Subcutaneous adipose tissue (tissue), 4 donors: ENCODE measurements around the gene HTRA1. TPM values are rescaled to one million over a fixed set of nuclear protein-coding genes. Genes with fewer than 3 reads are reported as not detected.

Source experiments
- CTCF ChIP-seq: fragments of 450-650 bp; IDR thresholded peaks from one replicate; pipeline ENCODE4 v1.5.1; 2016; ENCODE audit warnings: low read depth, mild to moderate bottlenecking, control low read depth, antibody characterized with exemption, moderate library complexity
- total RNA-seq, 4 donors: library from RNA; depleted of rRNA; stranded (reverse); fragments of >200 nt; gene quantifications; one replicate each; pipeline ENCODE4 v1.1.0, GENCODE V29; 2016

HTRA1 gene
- total RNA-seq, 4 donors from 2014 or later = 135 to 402 (median 304) TPM

GRCh38 chr10:122481296-122482056 is 20.1 kb downstream of the HTRA1 start:
- TF ChIP-seq CTCF = no peak

DNA sequence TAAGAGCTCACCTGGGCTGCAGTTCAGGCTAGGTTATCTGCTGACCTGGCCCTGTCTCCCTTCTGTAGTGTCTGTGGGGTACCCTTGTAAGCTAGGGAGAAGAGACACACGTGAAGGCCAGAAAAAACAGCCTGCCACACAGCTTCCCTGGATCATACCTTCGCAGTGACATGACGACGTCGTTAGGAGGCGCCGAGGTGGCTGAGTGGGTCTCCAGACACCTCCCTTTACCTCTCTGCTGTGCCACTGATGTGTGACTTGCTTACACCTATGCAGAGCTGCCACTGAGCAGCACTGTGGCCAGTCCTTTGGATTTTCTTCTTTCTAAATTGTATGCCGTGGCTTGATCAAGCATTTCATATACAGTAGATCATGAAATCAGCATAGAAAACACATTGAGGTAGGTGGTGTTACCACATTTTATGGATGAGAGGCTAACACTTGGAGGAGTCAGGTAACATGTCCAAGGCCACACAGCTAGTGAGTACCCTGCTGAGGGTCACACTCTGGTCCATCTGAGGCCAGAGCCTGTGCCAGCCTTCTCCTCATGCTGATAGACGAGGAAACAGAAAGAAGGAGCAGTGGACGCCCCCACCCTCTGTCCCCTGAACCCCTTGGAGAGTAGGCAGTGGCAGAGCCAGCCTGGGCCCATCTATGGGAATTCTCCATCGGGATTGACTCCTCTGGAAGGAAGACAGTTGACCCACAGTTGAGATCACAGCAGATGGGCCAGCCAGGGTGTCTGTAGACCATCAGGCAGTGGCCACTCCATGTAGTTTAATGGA is 23.1 kb downstream of the HTRA1 start:
- no peak for TF ChIP-seq CTCF

- no peak for TF ChIP-seq CTCF
Measured at GRCh38 chr10:122485670-122486069, 24.3 kb downstream of the HTRA1 start.

GRCh38 chr10:122486406-122487080 is 25.2 kb downstream of the HTRA1 start:
- no peak for TF ChIP-seq CTCF

DNA sequence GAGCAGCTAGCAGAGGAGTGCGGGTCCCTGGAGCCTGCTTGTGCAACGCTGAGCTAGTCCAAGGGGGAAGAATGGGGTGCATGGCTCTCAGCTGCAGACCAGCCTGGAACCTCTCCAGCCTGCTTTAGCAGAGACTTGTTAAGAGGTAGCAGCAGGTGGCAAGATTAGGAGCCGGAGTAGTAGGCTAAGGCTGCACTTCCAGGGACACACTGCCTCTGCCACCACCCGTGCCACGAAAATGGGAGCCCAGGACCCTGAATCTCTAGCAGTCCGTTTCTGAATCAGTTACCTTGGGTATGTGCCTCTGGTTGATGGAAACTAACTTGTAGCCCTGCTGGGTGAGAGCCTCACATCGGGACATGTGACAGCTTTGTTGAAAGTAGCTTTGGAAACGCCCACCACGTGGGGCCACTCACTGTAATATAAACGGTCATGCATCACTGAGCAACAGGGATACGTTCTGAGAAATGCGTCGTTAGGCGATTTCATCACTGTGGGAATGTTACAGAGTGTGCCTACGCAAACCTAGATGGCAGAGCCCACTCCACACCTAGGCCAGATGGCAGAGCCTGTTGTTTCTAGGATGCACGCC is 25.9 kb downstream of the HTRA1 start:
- no peak for TF ChIP-seq CTCF

- no peak for TF ChIP-seq CTCF
Measured at GRCh38 chr10:122490268-122490667, 28.9 kb downstream of the HTRA1 start.
